SKM-1 treated with dmso at 0.1 percent for 144 hours (cell line): ENCODE measurements around the gene SLC15A1.
"Not testable (repeated sequence)": the region's sequence is repeated elsewhere in the genome, so short reads cannot be mapped to it uniquely, and the experiment has no call there.

ENCODE experiments used
- DNase-seq: peaks from one replicate; lab custom pipeline; 2025; ENCODE audit not compliant: unreplicated experiment; lab: John Stamatoyannopoulos, UW

Gene SLC15A1

GRCh38 chr13:98754468-98754867 lies 2.0 kb upstream of the SLC15A1 start:
- DNase-seq: not testable (repeated sequence)

GRCh38 chr13:98751861-98752466 lies 508 bp downstream of the SLC15A1 start:
- DNase-seq: no peak

DNA sequence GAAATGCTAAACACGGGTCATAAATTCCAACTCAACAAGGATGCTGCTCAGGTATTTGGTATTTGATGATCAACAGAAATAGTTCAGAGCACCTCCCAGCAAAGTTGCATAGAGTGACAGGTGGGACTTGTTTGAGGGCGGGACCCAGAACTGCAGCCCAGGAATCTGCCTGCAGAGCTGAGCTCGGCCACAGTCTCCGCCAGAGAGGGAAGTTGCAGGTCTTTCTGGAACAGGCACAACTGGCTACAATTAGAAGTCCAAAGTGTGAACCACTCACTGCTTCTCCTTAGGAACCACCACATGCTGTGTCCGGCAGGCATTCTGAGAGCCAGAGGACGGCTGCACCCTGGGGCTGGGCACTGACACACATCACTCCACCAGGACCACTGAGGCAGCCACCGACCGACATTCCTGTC lies 1.1 kb downstream of the SLC15A1 start:
- DNase-seq: no peak

DNA sequence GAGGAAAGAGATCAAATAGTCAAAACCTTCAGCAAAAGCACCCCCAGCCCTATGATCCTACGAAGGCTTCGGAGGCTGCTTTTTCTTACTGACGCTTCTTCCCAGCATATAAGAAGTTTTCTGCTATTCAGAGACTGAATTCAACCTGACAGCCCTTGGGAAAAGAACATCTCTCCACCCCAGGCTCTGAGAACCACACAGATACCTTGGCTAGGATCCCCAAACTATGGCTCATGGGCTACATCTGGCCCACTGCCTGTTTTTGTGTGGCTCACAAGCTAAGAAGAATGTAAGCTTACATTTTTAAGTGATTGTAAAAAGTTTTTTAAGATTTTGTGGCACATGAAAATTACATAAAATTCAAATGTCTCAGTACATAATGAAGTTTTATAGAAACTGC lies 3.0 kb downstream of the SLC15A1 start:
- DNase-seq: no peak

GRCh38 chr13:98746968-98747367 lies 5.5 kb downstream of the SLC15A1 start:
- DNase-seq: no peak

DNA sequence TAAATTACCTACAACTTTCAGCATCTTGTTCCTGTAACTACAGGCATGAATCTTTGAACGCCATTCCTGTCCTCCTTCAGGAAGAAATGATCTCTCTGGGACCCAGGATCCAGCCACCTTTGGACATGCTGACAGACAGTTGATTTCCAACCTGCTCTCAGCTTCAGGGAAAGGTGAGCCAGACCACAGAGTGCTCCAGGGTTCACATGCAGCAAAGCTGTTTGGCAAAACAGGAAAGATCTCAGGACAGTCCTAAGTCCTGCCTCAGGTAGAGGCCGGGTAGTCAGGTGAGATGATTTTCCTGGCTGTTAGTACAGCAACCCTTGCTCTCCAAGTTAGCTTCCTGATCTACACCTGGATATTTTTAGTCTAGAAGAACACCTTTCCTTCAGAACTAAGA lies 9.1 kb downstream of the SLC15A1 start:
- DNase-seq: no peak

DNA sequence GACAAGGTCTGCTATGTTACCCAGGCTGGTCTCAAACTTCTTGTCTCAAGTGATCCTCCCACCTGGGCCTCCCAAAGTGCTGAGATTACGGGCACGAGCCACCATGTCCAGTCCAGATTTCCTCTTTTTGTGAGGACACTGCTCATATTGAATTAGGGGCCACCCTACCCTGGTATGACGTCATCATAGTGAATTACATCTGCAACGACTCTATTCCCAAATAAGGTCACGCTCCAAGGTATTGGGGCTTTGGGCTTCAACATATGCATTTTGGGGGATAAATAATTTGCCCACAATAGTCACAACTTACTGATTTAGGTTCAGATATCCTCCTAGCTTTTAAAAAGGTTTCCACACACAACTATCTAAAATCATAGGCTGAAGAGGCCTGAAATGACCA lies 9.5 kb downstream of the SLC15A1 start:
- no peak for DNase-seq

- DNase-seq: no peak
Measured at GRCh38 chr13:98741741-98742435, 10.6 kb downstream of the SLC15A1 start.

DNA sequence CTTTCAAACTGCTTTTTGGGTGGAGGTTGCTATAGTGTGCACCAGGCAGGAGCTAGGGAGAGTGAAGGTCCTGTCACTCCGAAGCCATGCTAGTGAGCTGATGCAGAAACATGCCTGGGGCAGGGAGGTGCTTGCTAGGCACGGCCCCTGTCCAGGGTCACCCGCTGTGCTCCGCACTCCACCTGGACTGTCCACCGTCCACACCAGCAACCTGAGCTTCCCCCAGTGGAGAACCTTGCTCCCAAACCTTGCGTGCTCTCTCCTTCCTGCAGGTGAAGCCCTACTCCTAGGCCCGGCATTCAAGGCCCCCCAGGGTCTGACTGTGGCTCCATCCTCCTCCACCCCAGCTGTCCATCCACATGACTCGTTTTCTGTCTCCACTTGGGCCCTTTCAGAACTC lies 12.3 kb downstream of the SLC15A1 start:
- no peak for DNase-seq

DNA sequence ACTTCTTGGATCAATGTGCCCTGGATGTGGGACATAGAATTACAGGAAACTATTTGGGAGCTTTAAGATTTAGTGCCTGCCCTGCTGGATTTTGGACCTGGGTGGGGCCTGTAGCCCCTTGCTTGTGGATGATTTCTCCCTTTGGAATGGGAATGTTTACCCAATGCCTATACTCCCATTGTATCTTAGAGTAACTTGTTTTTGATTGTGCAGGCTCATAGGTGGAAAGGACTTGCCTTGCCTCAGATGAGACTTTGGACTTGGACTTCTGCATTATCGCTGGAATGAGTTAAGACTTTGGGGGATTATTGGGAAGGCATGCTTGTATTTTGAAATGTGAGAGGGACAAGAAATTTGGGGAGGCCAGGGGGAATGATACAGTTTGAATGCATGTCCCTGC lies 13.5 kb downstream of the SLC15A1 start:
- no peak for DNase-seq

- DNase-seq: no peak
Measured at GRCh38 chr13:98738213-98738612, 14.3 kb downstream of the SLC15A1 start.

DNA sequence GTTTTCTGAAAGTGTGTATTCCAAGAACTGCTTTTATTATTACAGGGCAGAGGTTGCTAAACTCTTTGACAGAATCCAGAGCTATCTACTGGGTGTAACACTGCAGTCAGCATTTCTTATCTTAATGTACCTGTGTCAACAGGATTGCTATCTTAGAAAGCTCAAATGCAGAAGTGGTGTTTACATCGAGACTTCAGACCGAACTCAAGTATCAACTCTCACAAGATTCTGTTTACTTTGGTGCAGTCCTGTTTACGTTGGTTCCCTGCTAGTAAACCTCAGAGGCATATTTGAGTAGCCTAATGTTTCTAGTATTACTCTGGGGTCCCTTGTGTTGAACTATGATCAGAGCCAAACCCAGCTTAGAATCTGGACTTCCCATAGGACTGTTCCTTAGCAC lies 20.5 kb downstream of the SLC15A1 start:
- no peak for DNase-seq

GRCh38 chr13:98731038-98731437 lies 21.4 kb downstream of the SLC15A1 start:
- DNase-seq: no peak

- DNase-seq: no peak
Measured at GRCh38 chr13:98730441-98730840, 22.0 kb downstream of the SLC15A1 start.

- no peak for DNase-seq
Measured at GRCh38 chr13:98729658-98730057, 22.8 kb downstream of the SLC15A1 start.

GRCh38 chr13:98722958-98723357 lies 29.5 kb downstream of the SLC15A1 start:
- no peak for DNase-seq

DNA sequence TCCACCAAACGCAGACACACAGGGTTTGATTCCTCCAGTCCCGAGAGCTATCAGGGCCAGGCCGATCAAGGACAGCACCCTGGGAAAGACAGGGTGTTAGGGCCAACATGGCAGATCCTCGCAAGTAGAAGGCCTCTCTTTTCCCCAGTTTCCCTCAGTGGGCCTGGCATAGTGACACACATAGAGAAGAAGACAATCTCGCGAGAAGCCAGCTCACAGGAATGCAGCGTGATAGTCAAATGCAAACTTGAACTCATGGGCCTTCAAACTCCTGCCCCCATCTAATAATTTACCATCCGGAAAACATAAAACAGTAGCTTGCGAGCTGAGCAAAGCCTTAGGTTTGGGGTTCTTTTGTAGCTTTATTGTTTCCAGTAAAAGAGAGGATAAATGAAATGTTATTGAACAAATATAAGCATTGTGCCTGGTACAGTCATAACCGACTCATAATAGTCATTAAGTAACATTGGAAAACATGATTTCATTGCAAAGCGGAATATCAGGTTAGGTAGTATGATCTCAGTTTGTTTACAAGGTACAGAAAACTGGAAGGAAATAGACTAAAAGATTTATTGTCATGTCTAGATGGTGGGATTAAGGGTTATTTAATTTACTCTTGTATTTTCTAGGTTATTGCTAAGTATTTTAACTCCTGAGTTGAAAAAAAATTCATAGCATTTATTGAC lies 30.5 kb downstream of the SLC15A1 start:
- DNase-seq: no peak

DNA sequence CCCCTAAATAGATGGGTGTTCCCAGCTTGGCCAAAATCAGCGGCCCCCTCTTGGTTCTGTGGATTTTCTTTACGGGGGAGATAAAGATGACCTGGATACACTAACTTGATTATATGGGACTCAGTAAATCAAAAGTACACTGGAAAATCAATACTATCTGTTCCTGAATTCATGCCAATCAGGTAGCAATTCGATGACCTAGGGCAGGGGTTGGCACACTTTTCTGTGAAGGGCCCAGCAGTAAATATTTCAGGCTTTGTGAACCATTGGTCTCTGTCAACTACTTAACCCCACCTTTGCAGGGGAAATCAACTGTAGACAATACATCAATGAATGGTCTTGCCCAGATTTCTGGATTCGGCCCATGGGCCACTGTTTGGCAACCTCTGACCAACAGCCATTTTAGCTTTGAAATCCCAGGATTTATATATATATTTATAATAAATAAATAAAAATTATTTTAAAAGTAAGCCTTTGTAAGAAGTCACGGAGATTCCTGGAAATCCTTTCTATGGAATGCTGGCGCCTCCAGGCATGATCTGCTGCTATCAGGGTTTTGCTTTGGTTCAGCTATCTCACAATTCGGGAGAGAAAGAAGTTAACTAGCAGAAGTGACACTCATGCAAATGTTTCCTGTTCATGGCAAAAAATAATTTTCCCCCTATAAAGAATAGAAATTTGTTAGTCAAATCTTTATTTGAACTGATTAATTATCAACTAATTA lies 32.8 kb downstream of the SLC15A1 start:
- no peak for DNase-seq

DNA sequence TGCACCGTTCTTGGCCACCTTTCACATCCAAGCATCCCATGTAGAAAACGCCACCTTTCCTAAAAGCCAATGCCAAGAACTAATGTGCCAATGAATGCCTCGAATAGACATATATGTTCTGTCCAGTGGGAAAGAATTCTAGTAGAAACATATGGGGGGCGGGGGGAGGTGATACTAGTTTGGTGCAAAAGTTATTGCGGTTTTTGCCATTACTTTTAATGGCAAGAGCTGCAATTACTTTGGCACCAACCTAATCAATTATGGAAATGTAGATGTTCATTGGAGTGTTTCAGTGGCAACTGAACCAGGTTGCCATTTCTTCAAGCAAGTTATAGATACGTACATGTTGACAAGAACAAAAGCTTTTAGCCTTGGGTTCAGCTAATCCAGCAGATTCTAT lies 34.6 kb downstream of the SLC15A1 start:
- DNase-seq: no peak

DNA sequence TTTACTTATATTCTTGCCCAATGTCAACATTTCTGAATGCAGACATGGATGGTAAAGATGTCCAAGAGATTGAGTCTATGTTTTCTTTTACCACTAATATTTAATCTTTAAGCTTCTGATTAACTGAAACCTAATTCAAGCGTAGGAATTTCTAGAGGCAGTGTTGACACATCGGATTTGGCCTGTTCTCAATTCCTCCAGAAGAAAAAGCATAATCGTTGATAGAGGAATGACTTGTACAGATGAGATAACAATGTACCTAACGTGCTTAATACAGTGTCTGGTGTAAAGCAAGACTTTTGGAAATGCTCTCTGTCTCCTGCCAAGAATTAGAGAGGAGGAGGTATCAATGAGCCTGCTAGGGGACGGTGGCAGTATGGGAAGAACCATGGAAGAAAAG lies 35.2 kb downstream of the SLC15A1 start:
- no peak for DNase-seq

DNA sequence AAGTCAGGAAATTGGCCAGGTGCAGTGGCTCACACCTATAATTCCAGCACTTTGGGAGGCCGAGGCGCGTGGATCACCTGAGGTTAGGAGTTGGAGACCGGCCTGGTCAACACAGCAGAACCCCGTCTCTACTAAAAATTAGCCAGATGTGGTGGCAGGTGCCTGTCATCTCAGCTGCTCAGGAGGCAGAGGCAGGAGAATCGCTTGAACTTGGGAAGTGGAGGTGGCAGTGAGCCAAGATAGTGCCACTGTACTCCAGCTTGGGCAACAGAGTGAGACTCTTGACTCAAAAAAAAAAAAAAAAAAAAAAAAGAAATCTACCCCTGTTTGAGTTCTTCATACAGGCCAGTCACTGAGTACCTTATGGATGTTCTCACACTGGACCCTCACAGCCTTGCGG lies 42.0 kb downstream of the SLC15A1 start:
- DNase-seq: no peak
